ENCODE data around the gene BID. TPM values are rescaled to one million over a fixed set of nuclear protein-coding genes. Genes with fewer than 3 reads are reported as not detected.

The BID gene
- total and polyA plus RNA-seq, 2 of the 4 experiments (the other 2 are of a cell fraction), result 69.5 to 240 TPM

GRCh38 chr22:17732251-17732854 is 41.9 kb downstream of the BID start:
- Histone ChIP-seq H2BK5ac (ENCODE audit: low read depth, low read length, poor library complexity, severe bottlenecking) (no peak overlapping the region), H3K27me3 (ENCODE audit: control insufficient read depth, insufficient read depth, low read length) (no peaks in the 10 kb centered on the region), H3K9me3 (ENCODE audit: control insufficient read depth, insufficient read depth, low read length) (no peaks in the 10 kb centered on the region), H2BK120ac (ENCODE audit: low read depth, low read length) (no peak overlapping the region), H3K4me1 (ENCODE audit: control insufficient read depth, insufficient read depth, low read length) (peaks cover 8% of the 10 kb centered on the region), H3K9me1 (ENCODE audit: insufficient read depth, low read length) (peaks cover 28% of the 10 kb centered on the region), H3K4me3 (ENCODE audit: insufficient read depth, low read depth, low read length) (no peak overlapping the region), H3K79me1 (ENCODE audit: low read depth in 1 of 2, low read length in 2 of 2) (peaks cover 25 to 43% of the 10 kb centered on the region in 2 experiments), H3K4me2 (ENCODE audit: low read depth, low read length) (no peak overlapping the region), H3K27ac (ENCODE audit: insufficient read depth, low read length) (no peak overlapping the region), H3K18ac (ENCODE audit: low read depth, low read length) (no peak overlapping the region), H3K9ac (ENCODE audit: low read depth, low read length) (no peak overlapping the region), H2AK9ac (replicated peaks; ENCODE audit: low read depth, low read length, poor library complexity) (no peak overlapping the region), H4K5ac (ENCODE audit: low read depth, low read length) (no peak overlapping the region), H3K14ac (replicated peaks; ENCODE audit: low read depth, low read length) (no peak overlapping the region), H4K8ac (ENCODE audit: low read depth in 2 of 2, low read length in 2 of 2) (0 out of 4 replicates have a peak overlapping the region, but pooled peaks of 1 of the 2 experiments have one; percentile 20), H4K20me1 (ENCODE audit: insufficient read depth, low read length) (no peaks in the 10 kb centered on the region; the same call in 1 of the 2 replicates), H3K4ac (ENCODE audit: low read depth, low read length) (no peak overlapping the region), H2BK15ac (ENCODE audit: low read depth, low read length) (no peak overlapping the region), H2BK20ac (ENCODE audit: low read depth, low read length) (no peak overlapping the region), H2AFZ (replicated peaks; ENCODE audit: low read length, poor library complexity) (no peak overlapping the region), H3K23ac (ENCODE audit: low read depth, low read length) (no peak overlapping the region), H3K36me3 (ENCODE audit: control insufficient read depth, insufficient read depth, low read length) (peaks cover 47% of the 10 kb centered on the region), H3K56ac (ENCODE audit: extremely low read depth, insufficient read depth, low read length) (no peak overlapping the region), H2AK5ac (ENCODE audit: low read depth, low read length) (no peak overlapping the region), H4K91ac (ENCODE audit: insufficient read depth, low read depth, low read length) (no peak overlapping the region)
- CTCF ChIA-PET, result interaction anchor here (0.6 kb wide), 1 partner anchor 74 kb away, joined by 11 read pairs; no protein-coding TSS in a partner anchor
- BruUV-seq (replicated peaks), result no TSS peak
- POLR2A ChIA-PET (ENCODE audit: unreplicated experiment), result no interaction called here
- DNase-seq, result no peak
- no CpG with 5 or more reads among the region's 2 CpGs for WGBS, 2 experiments (ENCODE audit: extremely low coverage in 2 of 2, insufficient read length in 1 of 2)
- in situ Hi-C loops (cut with MboI; ENCODE audit: low sequenced_read_pairs), result loop anchor here (5.0 kb wide), 1 partner anchor 40 kb away; the partner anchor contains the start of gene BID
- no peak for ATAC-seq (ENCODE audit: low read depth)
- TF ChIP-seq NFE2L2 (IDR thresholded peaks at IDR 0.05; ENCODE audit: low read depth, low read length) (no peak), RFX5 (IDR thresholded peaks at IDR 0.05; ENCODE audit: low read depth, low read length) (no peak), CTCF (conservative IDR thresholded peaks at IDR 0.05; ENCODE audit: low read depth, low read length) (no peak), MAFK (IDR thresholded peaks at IDR 0.05; ENCODE audit: low read depth, low read length) (no peak), RAD21 (IDR thresholded peaks at IDR 0.05; ENCODE audit: low read length) (no peak), BHLHE40 (IDR thresholded peaks at IDR 0.05; ENCODE audit: low read depth, low read length) (no peak), CHD1 (IDR thresholded peaks at IDR 0.05; ENCODE audit: low read depth, low read length) (no peak), MXI1 (IDR thresholded peaks at IDR 0.05; ENCODE audit: borderline replicate concordance, low read depth, low read length) (no peak), MAZ (IDR thresholded peaks at IDR 0.05; ENCODE audit: borderline replicate concordance, low read depth, low read length) (no peak)
- TF ChIP-seq, protein P1, sequence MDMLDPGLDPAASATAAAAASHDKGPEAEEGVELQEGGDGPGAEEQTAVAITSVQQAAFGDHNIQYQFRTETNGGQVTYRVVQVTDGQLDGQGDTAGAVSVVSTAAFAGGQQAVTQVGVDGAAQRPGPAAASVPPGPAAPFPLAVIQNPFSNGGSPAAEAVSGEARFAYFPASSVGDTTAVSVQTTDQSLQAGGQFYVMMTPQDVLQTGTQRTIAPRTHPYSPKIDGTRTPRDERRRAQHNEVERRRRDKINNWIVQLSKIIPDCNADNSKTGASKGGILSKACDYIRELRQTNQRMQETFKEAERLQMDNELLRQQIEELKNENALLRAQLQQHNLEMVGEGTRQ (IDR thresholded peaks at IDR 0.05; ENCODE audit: low read depth, low read length), result no peak
- TF ChIP-seq, protein P2, sequence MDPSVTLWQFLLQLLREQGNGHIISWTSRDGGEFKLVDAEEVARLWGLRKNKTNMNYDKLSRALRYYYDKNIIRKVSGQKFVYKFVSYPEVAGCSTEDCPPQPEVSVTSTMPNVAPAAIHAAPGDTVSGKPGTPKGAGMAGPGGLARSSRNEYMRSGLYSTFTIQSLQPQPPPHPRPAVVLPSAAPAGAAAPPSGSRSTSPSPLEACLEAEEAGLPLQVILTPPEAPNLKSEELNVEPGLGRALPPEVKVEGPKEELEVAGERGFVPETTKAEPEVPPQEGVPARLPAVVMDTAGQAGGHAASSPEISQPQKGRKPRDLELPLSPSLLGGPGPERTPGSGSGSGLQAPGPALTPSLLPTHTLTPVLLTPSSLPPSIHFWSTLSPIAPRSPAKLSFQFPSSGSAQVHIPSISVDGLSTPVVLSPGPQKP (IDR thresholded peaks at IDR 0.05; ENCODE audit: borderline replicate concordance, low read depth, low read length), result no peak
- dilution Hi-C loops (cut with HindIII; ENCODE audit: low sequenced_read_pairs, unreplicated experiment), result no loop called here
- intact Hi-C loops (cut with micrococcal nuclease), result no loop called here
